Measurements from ENCODE around the gene GMEB2.

GMEB2 gene

DNA sequence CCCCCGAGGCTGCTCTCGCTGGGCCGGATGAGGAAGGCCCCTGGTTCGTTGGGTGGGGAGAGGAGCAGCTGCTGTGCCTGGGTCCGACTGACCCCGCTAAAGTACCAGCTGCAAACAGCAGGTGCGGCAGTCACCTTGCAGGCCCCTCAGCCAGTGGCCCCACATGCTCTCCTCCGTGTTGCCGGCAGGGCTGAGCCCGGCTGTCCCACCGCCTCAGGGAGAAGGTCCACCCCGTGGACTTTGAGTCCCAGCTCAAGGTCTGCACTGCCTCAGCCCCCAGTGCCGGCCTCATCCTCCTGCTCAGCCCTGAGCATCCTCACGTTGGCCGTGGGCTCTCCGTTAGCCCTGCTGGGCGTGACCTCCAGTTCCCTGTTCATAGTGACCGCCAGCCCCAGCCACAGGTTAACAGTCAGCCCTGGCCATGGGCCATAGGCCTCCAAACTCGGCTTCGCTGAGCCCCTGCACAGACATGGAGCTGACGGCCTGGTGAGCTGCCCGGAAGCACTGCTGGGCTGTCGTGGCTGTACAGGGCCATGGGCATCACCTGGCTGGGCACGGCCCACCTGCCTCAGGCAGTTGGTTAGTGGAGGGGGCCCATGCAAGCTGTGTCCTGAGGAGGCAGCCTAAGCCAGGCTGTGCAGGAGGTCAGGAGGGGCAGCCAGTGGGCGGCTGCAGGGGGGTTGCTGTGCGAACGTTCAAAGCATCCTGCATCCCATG is 82.5 kb downstream of the GMEB2 start:
- no peak for DNase-seq (ENCODE audit: low spot score)

GRCh38 chr20:63543733-63544132 is 83.2 kb downstream of the GMEB2 start:
- no peak for DNase-seq (ENCODE audit: low spot score)

GRCh38 chr20:63543131-63543530 is 83.8 kb downstream of the GMEB2 start:
- DNase-seq (ENCODE audit: low spot score): no peak

DNA sequence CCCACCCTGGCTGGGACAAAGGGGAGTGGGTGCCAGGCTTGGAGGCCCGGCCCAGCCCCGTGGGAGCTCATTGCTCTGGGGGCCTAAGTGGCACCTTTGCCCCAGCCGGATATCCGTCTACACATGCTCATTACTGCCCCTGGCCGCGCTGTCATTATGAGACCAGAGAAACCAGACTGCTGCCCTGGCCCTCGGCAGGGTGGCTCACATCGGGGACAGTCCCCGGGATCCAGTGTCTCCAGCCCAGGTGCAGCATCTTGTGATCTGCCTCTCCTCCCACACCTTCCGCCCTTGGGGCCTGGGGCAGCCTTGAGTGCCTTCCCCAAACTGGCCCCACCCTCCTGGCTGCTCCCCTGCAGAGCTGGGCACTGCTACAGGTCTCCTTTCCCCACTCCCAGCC is 84.2 kb downstream of the GMEB2 start:
- no peak for DNase-seq (ENCODE audit: low spot score)

GRCh38 chr20:63542031-63542559 is 84.8 kb downstream of the GMEB2 start:
- no peak for DNase-seq (ENCODE audit: low spot score)

GRCh38 chr20:63541371-63541770 is 85.5 kb downstream of the GMEB2 start:
- DNase-seq (ENCODE audit: low spot score): no peak

GRCh38 chr20:63540417-63541186 is 86.3 kb downstream of the GMEB2 start:
- no peak for DNase-seq (ENCODE audit: low spot score)

DNA sequence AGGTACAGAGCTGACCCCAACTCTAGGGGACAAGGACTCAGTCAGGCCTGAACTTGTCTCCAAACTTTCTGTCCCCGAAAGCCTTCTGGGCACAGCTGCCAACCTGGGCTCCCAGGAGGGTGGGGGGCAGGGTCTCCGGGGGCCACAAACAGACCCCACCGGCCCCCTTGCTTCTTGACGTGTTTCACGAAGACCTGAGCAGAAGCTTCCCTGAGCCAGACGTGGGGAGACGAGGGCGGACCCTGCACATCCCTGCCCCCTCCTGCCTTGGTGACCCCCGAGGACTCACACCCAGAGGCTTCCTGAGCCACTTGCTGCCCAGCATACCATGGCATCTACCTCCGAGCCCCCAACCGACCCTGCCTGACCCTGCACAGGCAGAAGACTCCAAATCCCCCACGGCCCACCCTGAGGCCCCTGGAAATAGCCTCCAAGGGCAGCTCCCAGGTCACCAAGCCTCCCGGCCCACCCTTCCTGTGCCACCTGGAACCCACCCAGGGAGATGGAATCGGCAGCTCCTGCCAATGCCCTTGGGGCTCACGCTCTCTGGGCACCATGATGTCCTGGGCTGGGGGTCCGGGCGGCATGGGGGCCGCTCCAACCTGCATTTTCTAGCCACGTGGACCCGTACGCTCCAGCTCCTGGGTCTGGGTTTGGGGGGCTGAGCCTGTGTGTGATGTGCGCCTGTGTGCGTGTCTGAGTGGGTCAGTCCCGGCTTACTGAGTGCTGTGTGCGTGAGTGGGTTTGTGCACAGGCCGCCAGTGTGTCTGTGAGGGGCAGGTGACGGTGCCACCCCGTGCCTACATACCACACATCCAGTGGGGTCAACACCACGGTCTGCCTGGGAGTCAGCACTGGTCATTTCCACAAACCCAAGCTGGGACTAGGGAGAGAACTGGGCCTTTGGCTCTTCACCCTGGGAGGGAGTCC is 87.2 kb downstream of the GMEB2 start:
- no peak for DNase-seq (ENCODE audit: low spot score)

DNA sequence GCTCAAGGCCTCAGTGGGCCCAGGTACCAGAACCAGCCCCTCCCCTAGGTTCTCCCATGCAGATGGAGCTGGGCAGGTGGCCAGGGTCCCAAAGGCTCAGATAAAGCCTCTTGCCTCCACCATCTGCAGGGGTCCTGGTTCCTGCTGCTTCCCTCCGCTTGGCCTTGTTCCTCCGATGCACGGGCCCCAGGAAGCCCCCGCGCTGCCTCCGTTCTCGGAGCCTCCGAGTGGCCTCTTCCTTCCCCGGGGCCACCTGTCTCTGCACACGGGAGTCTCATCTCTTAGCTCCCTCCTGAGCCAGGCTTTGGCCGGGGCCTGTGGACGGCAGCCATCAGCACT is 87.8 kb downstream of the GMEB2 start:
- no peak for DNase-seq (ENCODE audit: low spot score)

DNA sequence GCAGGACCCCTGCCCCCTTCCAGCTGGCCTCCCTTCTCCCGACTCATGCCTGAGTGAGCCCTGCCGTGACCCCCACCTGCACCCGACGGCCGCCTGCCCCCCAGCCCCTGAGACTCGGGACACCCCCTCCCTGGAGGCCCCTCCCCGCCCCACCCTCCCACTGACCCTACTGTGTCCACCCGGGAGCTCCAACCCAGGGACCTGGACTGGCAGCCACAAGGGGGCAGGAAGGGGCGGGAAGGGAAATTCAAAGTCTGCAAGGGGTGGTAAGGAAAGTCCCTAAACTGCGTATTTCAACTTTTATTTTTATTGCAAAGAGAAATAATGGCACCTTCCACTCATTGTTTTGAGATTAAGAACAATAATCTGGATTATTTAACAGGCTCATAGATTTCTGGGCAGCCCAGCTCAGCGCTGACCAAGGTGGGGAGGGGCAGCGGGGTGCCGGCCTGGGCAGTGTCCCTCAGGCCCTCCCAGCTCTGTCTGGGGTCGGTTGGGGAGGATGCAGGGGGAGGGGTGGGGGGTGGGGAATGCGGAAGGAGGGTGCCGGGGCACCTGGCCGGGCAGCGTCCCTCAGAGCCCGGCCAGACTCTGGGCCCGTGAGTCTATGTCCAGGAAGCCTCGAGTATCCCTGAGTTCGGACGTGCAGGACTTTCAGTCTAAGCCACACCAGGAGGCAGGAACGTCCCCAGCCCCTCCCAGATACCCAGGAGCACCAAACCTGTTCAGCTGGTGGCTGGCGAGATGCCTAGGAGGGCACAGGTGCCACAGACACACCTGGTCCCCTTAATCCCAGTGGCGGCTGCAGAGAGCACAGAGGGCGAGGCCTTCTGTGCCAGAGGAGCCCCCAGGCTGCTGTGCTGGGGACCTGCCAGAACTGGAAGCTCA is 88.5 kb downstream of the GMEB2 start:
- no peak for DNase-seq (ENCODE audit: low spot score)

Data from D341Med (cell line).